DMS114 treated with DMSO at 0.1 percent for 48 hours (cell line): ENCODE measurements around the gene EFHD1.

Source experiments
- DNase-seq: peaks from one replicate; lab custom pipeline; 2025; ENCODE audit not compliant: unreplicated experiment; lab: John Stamatoyannopoulos, UW

The EFHD1 gene, protein sequence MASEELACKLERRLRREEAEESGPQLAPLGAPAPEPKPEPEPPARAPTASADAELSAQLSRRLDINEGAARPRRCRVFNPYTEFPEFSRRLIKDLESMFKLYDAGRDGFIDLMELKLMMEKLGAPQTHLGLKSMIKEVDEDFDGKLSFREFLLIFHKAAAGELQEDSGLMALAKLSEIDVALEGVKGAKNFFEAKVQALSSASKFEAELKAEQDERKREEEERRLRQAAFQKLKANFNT

DNA sequence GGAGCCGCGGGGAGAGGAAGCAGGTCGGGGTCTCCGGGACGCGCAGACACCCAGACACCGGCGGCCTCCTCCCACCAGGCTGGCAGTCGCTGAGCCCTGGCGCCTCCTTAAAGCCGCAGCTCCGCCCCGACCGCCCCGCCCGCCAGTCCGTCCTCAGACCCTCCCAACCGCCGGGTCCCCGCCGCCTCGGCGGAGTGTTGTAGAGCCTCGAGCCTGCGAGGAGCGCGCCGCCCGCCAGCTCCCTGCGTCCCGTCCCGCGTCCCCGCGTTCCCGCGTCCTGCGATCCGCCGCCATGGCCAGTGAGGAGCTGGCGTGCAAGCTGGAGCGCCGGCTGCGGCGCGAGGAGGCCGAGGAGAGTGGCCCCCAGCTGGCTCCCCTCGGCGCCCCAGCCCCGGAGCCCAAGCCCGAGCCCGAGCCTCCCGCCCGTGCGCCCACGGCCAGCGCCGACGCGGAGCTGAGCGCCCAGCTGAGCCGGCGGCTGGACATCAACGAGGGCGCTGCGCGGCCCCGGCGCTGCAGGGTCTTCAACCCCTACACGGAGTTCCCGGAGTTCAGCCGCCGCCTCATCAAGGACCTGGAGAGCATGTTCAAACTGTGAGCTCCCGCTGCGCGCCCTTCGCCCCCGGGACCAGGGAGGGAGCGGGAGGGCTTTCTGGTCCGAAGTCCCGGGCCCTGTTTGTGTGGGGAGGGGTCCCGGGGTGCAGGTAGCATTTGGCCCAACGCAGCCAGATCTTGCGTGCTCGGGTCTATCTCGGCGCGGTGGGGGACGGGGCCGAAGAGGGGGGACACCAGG, at the start of gene EFHD1:
Gene EFHD1 (plus strand): TSS at position 192 of the 793 bp plus-strand sequence. CDS start 101 bp downstream, at position 293.
- DNase-seq, result peak; percentile 56

DNA sequence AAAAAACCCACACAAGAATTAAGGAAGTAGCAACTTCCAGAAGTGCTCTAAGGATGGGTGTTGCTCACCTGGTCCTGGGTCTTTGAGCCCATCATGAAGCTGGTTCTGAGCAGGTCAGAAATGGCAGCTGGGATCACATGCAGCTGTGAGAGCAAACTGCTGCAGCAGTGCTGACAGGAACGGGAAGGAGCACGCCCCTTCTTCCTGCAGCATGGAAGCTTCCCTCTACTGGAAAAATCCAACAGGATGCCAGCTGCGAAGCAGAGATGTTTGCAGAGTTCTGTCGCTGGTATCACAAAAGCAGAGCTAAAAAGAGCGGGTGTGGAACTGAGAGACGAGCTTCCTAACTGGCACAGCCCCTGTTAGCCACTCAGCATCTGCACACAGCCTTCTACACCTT, 49.2 kb upstream of the EFHD1 start:
- DNase-seq, result no peak

DNA sequence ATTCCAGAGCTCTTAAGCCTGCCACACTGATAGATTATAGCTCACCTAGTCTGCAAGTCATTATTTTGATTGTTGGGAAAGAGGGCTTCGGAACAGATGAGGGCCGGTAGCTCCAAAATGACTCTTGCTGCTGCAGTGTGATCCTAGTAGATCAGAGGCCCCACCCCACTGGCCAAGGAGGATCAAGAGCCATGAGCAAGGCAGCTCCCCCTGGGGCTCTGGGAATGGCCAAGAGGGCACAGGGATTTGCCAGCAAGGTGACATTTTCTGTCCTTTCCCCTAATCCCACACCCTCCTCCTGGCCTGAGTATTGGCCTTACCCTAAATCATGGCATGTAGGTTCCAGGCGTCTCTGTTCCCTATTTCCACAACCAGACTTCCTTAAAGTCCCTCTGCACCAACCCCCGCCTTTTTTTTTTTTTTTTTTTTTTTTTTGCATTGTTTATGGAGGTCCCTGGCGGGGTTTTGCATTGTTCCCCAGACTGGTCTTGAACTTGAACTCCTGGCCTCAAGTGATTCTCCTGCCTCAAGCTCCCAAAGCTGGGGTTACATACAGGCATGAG, 46.4 kb upstream of the EFHD1 start:
- no peak for DNase-seq

DNA sequence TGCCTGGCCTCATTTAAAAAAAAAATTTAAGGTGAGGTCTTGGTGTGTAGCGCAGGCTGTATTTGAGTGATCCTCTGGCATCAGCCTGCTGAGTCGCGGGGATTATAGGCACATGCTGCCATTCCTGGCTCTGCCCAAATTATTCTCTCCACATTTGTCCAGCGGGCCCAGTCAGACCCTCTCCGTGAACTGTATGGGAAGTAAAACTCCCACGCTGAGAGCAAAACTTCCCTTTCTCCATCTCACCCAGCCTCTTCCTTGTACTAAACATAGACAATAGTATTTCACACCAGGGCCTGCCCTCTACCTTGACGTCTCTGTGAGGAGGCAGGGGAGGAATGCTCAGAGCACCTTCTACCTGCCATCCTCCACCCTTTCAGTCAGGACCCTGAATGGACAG, 45.9 kb upstream of the EFHD1 start:
- no peak for DNase-seq

DNA sequence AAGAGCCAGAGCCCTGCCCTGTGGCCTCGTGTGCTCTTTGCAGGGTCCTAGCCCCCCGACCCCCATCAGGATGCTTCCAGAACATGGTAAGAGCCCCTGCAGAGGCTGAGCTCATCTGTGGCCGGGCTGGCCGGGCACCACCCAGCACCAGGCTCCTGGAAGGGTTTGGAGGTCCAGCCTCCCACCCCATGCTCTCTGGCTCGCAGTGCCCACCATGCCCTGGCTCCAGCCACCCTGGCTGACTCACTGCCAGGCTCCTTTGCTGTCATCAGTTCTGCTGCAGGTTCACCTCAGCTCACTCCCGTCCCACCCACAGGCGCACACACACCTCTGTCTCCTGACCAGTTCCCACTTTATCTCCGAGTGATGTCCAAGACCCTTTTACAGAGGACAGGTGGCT, 45.4 kb upstream of the EFHD1 start:
- DNase-seq, result no peak

DNA sequence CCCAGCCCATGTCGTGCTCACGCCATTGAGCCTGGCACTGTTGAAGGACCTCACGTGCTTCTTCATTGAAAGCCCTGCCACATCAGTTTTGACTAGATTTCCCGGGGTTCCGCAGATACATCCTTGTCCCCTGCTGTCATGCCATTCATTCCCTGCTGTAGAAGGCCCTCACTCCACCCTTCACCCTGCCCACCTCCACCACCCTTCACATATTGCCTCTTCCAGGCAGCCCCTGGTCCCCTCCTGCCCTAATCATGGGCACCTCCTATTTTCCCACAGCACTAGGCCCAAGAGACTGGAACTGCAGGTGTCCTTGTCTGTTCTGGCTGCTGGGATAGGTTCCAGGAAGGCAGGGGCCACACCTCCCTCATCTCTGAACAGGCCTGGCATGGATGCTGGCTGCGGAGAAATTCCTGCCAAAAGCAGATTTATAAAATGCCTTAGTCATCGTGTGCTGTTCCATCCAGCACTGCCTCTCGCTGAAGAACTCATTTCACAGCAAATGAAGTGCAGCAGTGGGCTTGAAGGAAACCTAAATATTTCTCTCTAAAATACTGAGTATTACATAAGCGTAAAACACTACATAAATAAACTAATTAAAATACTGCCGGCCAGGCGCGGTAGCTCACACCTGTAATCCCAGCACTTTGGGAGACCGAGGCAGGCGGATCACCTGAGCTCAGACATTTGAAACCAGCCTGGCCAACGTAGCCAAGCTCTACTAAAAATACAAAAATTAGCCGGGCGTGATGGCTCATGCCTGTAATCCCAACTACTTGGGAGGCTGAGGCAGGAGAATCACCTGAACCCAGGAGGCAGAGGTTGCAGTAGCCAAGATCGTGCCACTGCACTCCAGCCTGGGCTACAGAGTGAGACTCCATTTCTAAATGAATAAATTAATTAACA, 44.5 kb upstream of the EFHD1 start:
- no peak for DNase-seq

DNA sequence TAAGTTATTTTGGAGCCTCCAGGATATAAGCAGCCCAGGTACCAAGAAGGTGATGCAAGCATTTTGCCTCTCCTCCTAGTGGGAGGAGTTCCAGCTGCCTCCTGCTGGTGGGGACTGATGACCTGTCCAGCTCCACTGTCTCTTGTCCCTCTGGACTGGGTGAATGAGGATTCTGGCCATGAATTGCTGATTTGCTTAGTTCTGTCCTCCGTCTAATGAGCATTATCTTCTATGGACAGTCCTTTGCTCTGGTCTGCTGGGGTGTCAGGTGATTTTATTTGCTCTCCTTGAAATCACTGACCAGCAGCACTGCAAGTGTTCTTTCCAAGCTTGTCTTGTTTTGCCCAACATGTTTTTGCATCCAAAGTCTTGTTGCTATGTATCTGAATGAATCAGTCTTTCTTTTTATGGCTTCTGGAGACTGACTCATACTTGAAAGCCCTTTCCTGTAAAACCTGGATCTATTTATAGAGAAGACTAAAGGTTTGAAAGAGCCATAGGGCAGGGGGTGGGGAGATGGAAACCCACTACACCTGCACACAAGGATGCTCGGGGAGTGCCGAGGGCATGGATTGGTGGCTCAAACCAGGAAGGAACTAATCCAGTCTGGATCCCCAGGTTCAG, 40.5 kb upstream of the EFHD1 start:
- DNase-seq, result no peak

DNA sequence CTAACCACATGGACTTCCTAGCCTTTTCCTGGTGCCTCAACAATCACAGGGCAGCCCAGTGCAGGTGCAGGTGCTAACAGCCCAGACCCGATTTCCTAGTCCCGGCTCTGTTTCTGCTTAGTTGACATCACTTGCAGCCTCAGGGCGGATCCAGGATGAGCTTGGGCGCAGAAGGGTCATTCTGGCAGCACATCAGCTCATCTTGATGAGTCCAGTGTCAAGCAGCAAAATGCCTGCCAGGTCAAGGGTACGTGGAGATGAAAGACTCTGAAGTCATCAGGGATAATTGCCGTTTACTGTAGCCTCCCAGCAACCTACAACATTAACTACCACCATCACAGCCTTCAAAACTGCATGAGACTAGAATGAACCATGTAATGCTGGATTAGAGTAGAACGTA, 39.4 kb upstream of the EFHD1 start:
- no peak for DNase-seq

DNA sequence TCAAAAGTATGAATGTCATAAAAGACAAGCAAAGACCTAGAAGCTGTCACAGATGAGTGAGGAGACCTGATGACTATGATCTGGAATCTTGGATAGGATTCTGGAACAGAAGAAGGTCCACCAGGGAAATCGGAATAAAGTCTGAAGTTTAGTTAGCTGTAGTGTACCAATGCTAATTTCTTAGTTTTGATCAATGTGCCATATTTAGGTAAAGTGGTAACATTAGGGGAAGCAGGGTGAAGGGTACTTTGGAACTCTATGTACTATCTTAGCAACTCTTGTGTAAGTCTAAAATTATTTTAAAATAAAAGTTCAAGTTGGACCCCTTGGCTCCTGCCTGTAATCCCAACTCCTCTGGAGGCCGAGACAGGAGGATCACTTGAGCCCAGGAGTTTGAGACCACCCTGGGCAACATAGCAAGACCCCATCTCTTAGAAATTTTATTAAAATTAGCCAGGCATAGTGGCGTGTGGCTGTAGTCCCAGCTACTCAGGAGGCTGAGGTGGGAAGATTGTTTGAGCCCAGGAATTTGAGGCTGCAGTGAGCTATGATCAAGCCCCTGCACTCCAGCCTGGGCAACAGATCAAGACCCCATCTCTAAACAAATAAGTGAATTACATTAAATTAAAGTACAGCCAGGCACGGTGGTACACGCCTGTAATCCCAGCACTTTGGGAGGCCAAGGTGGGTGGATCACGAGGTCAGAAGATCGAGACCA, 35.9 kb upstream of the EFHD1 start:
- no peak for DNase-seq

DNA sequence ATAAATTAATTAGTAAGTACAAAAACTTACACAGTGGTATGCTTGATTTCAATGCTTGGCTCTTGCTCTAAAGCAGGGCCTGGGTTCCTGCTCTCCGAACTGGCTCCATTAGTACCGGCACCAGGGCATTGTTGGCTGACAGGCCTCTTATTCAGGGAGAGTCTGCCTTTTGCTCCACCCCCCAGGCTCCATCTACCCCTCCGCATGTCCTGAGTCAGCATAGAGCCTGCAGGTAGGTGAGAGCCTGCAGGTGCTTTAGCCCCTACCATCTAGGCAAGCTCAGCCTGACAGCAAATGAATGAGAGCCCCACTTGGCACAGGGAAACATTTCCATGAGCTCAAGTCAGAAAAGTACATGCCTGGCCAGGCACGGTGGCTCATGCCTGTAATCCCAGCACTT, 35.1 kb upstream of the EFHD1 start:
- DNase-seq, result no peak

GRCh38 chr2:232600053-232600773, 33.2 kb upstream of the EFHD1 start:
- no peak for DNase-seq

DNA sequence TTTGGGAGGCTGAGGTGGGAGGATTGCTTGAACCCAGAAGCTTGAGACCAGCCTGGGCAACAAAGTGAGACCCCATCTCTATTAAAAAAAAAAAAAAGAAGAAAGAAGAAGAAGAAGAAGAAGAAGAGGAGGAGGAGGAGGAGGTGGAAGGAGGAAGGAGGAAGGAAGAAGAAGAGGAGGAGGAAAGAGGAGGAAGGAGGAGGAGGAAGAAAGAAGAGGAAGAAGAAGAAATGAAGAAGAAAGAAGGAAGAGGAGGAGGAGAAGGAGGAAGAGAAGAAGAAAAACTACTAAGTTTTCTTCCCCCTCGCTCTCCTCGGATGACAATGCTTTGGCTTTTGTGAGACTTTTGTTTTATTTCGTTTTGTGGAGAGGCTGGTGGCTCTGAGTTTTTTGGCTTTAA, 30.1 kb upstream of the EFHD1 start:
- no peak for DNase-seq

DNA sequence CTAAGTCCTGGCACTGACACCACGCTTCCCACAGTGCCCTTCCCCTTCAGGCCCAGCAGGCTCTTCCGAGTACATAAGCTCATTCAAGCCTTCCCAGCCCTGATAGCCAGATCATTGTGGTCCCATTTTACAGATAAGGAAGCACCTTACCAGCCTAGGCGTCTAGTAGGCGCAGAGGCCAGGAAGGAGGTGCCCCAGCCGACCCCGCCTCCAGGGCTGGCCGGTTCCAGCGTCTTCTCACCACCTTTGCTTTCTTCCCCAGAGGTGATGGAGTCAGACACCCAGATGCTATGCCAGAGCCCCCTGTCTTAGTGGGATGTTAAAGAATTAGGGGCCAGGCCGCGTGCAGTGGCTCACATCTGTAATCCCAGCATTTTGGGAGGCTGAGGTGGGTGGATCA, 28.9 kb upstream of the EFHD1 start:
- no peak for DNase-seq

- no peak for DNase-seq
Observed at GRCh38 chr2:232607011-232607410, 26.4 kb upstream of the EFHD1 start.

- DNase-seq, result no peak
Observed at GRCh38 chr2:232609607-232610006, 23.8 kb upstream of the EFHD1 start.

GRCh38 chr2:232610081-232610480, 23.3 kb upstream of the EFHD1 start:
- no peak for DNase-seq

GRCh38 chr2:232611061-232611460, 22.3 kb upstream of the EFHD1 start:
- no peak for DNase-seq

DNA sequence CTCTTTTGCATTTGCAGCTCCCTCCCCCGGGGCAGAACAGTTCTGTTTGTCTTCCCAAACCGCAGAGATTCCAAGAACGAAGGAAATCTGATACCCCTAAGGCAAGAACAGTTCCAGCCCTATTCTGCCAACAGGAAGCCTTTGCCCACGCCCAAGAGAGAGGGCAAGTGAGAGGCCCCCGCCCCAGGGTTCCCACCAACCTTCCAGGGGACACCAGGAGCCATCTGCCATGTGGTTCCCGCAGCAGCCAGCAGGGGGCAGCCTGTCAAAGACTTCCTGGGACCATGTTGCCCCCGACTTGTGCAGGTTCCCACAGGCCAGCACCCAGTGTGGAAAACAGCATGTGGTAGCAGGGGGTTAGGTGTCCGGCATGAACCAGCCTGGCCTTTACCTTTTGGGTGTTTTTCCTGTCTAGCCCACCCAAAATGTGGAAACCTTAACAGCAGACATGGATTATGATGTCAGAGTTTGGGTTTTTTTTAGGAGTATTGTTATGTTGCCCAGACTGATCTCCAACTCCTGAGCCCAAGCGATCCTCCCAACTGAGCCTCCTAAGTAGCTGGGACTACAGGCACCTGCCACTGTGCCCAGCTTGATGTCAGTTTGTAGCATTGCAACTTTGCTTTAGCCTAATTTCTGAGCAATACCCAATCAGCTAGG, 21.7 kb upstream of the EFHD1 start:
- no peak for DNase-seq

GRCh38 chr2:232613538-232614134, 19.8 kb upstream of the EFHD1 start:
- no peak for DNase-seq
